ENCODE measurements around the gene DDX24. TPM values are rescaled to one million over a fixed set of nuclear protein-coding genes. Genes with fewer than 3 reads are reported as not detected.

Gene DDX24
- total RNA-seq, 4 donors from 2014 or later, result 106 to 215 (median 147) TPM

DNA sequence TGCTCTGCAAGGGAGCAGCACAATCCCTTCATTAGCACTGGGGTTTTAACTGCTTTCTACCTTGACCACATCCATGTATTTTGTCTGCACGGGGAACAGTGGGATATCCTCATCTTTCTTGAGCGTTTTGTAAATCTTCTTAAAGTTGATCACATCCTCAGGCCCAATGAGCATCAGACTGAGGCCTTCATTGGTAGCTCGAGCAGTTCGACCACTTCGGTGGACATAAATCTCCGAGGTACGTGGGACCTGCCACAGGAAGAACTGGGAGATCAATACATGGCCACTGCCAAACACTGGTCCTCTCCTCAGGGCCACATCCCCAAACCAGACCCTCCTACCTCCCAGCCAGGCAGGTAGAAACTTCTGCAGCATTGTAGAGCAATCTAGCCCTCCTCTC is 26.1 kb downstream of the DDX24 start:
- DNase-seq (ENCODE audit: low spot score), result no peak
- ATAC-seq (ENCODE audit: low FRiP score), result no peak
- TF ChIP-seq, protein P1, sequence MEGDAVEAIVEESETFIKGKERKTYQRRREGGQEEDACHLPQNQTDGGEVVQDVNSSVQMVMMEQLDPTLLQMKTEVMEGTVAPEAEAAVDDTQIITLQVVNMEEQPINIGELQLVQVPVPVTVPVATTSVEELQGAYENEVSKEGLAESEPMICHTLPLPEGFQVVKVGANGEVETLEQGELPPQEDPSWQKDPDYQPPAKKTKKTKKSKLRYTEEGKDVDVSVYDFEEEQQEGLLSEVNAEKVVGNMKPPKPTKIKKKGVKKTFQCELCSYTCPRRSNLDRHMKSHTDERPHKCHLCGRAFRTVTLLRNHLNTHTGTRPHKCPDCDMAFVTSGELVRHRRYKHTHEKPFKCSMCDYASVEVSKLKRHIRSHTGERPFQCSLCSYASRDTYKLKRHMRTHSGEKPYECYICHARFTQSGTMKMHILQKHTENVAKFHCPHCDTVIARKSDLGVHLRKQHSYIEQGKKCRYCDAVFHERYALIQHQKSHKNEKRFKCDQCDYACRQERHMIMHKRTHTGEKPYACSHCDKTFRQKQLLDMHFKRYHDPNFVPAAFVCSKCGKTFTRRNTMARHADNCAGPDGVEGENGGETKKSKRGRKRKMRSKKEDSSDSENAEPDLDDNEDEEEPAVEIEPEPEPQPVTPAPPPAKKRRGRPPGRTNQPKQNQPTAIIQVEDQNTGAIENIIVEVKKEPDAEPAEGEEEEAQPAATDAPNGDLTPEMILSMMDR (IDR thresholded peaks at IDR 0.05), result no peak

- DNase-seq (ENCODE audit: low spot score) (no peak), ATAC-seq (ENCODE audit: low FRiP score) (no peak)
- TF ChIP-seq, protein P1 (IDR thresholded peaks at IDR 0.05), result no peak
Measured at GRCh38 chr14:94054401-94054800, 26.6 kb downstream of the DDX24 start.

DNA sequence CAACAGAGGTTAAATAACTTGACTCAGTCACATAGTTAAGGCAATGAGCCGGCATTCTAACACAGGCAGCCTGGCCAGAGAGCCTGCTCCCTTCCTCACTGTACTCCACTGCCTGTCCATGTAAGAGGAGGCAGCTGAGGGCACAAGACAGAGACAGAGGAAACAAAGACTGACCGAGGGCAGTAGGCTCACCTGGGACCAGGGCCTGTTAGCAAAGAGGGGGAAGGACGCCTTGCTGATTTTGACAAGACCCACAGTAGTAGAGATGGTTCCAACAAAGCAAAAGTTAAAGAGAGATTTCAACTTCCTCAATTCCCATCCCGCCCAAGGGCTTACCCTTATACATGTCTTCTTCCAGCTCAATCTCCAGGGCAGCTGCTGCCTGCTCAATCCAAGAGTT is 28.3 kb downstream of the DDX24 start:
- TF ChIP-seq, protein P1 (IDR thresholded peaks at IDR 0.05), result no peak
- no peak for ATAC-seq (ENCODE audit: low FRiP score)
- no peak for DNase-seq (ENCODE audit: low spot score)

DNA sequence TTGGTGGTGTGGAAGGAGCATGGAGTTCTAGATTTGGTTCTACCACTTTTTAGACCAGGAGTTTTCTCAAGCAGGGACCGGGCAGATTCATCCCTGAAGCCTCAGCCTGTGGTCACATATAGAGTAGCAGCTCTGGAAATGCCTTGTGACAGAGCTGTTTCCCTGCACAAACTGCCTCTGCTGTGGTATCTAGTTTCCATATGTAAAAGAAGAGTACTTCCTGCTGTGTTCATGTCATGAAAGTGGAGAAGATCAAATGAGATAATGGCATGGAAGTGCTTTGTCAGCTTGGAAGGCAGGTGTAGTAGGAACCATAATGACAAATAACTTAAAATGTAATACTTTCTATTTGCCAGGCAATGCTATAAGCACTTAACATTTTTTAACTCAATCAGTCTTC is 28.8 kb downstream of the DDX24 start:
- TF ChIP-seq, protein P1 (IDR thresholded peaks at IDR 0.05), result no peak
- ATAC-seq (ENCODE audit: low FRiP score) (no peak), DNase-seq (ENCODE audit: low spot score) (no peak)

DNA sequence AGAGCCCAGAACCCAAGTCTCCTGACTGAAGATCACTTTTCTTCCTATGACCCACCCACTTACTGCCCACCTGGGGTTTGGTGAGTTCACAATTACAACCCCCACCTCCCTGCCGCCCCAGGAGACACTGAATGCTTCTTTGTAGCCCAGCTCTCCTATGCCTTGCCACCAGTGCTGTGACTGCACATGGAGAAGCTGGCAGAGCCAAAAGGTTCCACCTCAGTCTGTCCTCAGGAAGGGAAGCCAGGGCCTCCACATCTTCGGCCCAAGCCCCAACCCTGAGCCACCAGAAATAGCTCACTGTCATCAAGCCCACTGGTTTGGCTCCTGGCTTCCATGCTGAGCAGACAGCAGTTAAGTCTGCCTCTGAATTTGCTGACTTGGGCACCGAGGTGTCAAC is 29.2 kb downstream of the DDX24 start:
- DNase-seq (ENCODE audit: low spot score), result no peak
- ATAC-seq (ENCODE audit: low FRiP score), result no peak
- TF ChIP-seq, protein P1 (IDR thresholded peaks at IDR 0.05), result no peak

DNA sequence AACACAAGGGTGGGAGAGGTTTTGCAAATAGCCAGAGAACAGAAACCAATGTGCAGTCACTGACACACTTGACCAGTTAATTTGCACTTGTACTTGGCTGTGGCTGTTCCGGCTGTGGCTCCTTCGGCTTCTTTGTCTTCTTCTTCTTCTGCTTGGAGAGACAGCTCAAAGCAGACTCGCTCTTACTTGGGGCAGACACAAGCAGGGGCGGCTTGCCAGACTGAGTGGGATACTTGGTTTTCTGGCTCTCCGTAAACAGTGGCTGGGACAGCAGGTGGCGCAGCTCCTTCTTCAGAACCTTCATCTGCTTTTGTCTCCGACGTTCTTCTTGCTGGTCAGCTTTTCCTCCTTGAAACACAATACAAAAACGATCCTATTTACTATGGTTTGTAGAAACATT is 29.9 kb downstream of the DDX24 start:
- no peak for DNase-seq (ENCODE audit: low spot score)
- ATAC-seq (ENCODE audit: low FRiP score), result no peak
- TF ChIP-seq, protein P1 (IDR thresholded peaks at IDR 0.05), result no peak

- TF ChIP-seq, protein P1 (IDR thresholded peaks at IDR 0.05), result no peak
- ATAC-seq (ENCODE audit: low FRiP score) (no peak), DNase-seq (ENCODE audit: low spot score) (no peak)
Measured at GRCh38 chr14:94050231-94050880, 30.6 kb downstream of the DDX24 start.

Data from omental fat pad (tissue), 4 donors.